Osteocyte (in vitro differentiated cells): ENCODE measurements around the gene GARNL3. TPM values are rescaled to one million over a fixed set of nuclear protein-coding genes. Genes with fewer than 3 reads are reported as not detected.

Experiments
- DNase-seq: peaks from one replicate; pipeline ENCODE4 v3.0.0; 2021; ENCODE audit warnings: mixed read lengths; ENCODE audit not compliant: unreplicated experiment; ENCODE audit errors: extremely low spot score
- H3K27ac Mint-ChIP-seq: one replicate; pipeline ENCODE4 v1.8.0; 2021; ENCODE audit warnings: mild to moderate bottlenecking, mixed read lengths; ENCODE audit not compliant: unreplicated experiment
- H3K27me3 Mint-ChIP-seq: one replicate; pipeline ENCODE4 v1.8.0; 2021; ENCODE audit warnings: mixed read lengths; ENCODE audit not compliant: unreplicated experiment
- H3K36me3 Mint-ChIP-seq: one replicate; pipeline ENCODE4 v1.8.0; 2021; ENCODE audit warnings: mixed read lengths; ENCODE audit not compliant: unreplicated experiment
- H3K4me1 Mint-ChIP-seq: one replicate; pipeline ENCODE4 v1.8.0; 2021; ENCODE audit warnings: mixed read lengths; ENCODE audit not compliant: unreplicated experiment
- H3K4me3 Mint-ChIP-seq: one replicate; pipeline ENCODE4 v1.8.0; 2021; ENCODE audit warnings: mild to moderate bottlenecking, moderate library complexity, mixed read lengths; ENCODE audit not compliant: unreplicated experiment
- H3K9me3 Mint-ChIP-seq: one replicate; pipeline ENCODE4 v1.8.0; 2021; ENCODE audit warnings: mixed read lengths; ENCODE audit not compliant: unreplicated experiment
- CTCF ChIP-seq: fragments of 200-600 bp; sonication (generic); IDR thresholded peaks from 2 replicates; pipeline ENCODE4 v1.5.0; 2021; ENCODE audit warnings: antibody characterized with exemption, mild to moderate bottlenecking, moderate library complexity
- total RNA-seq: library from RNA; stranded (reverse); gene quantifications from 2 replicates; pipeline ENCODE4 v1.2.1, GENCODE V29; 2021

Gene GARNL3
- total RNA-seq, 1 donor from 2014 or later = 6.0 TPM

GRCh38 chr9:127249877-127250276 lies 14.7 kb upstream of the GARNL3 start:
- no peak overlapping the region for H3K27ac Mint-ChIP-seq
- H3K27me3 Mint-ChIP-seq = no peaks in the 10 kb centered on the region
- no peak for DNase-seq
- no peak for TF ChIP-seq CTCF
- no peaks in the 10 kb centered on the region for H3K36me3 Mint-ChIP-seq
- no peaks in the 10 kb centered on the region for H3K9me3 Mint-ChIP-seq
- H3K4me3 Mint-ChIP-seq = no peak overlapping the region
- peaks cover 7% of the 10 kb centered on the region for H3K4me1 Mint-ChIP-seq

- no peaks in the 10 kb centered on the region for H3K4me1 Mint-ChIP-seq
- TF ChIP-seq CTCF = no peak
- no peaks in the 10 kb centered on the region for H3K36me3 Mint-ChIP-seq
- H3K9me3 Mint-ChIP-seq = no peaks in the 10 kb centered on the region
- no peak overlapping the region for H3K27ac Mint-ChIP-seq
- H3K27me3 Mint-ChIP-seq = no peaks in the 10 kb centered on the region
- no peak overlapping the region for H3K4me3 Mint-ChIP-seq
- no peak for DNase-seq
Observed at GRCh38 chr9:127250896-127251391, 13.6 kb upstream of the GARNL3 start.

GRCh38 chr9:127252410-127253318 lies 11.9 kb upstream of the GARNL3 start:
- H3K4me3 Mint-ChIP-seq = no peak overlapping the region
- H3K27me3 Mint-ChIP-seq = no peaks in the 10 kb centered on the region
- no peaks in the 10 kb centered on the region for H3K36me3 Mint-ChIP-seq
- DNase-seq = no peak
- H3K4me1 Mint-ChIP-seq = no peaks in the 10 kb centered on the region
- H3K9me3 Mint-ChIP-seq = no peaks in the 10 kb centered on the region
- no peak overlapping the region for H3K27ac Mint-ChIP-seq
- TF ChIP-seq CTCF = no peak

GRCh38 chr9:127253446-127253845 lies 11.1 kb upstream of the GARNL3 start:
- no peaks in the 10 kb centered on the region for H3K4me1 Mint-ChIP-seq
- no peaks in the 10 kb centered on the region for H3K9me3 Mint-ChIP-seq
- no peak overlapping the region for H3K4me3 Mint-ChIP-seq
- DNase-seq = no peak
- H3K27me3 Mint-ChIP-seq = no peaks in the 10 kb centered on the region
- TF ChIP-seq CTCF = no peak
- no peak overlapping the region for H3K27ac Mint-ChIP-seq
- no peaks in the 10 kb centered on the region for H3K36me3 Mint-ChIP-seq

GRCh38 chr9:127255692-127256091 lies 8.9 kb upstream of the GARNL3 start:
- Mint-ChIP-seq H3K9me3 (no peaks in the 10 kb centered on the region), H3K27ac (no peak overlapping the region), H3K4me3 (no peak overlapping the region), H3K27me3 (no peaks in the 10 kb centered on the region), H3K36me3 (no peaks in the 10 kb centered on the region), H3K4me1 (no peaks in the 10 kb centered on the region)
- no peak for DNase-seq
- TF ChIP-seq CTCF = no peak
